HG03025 (cell line): ENCODE measurements around the gene TBC1D20.
"Not testable (repeated sequence)": the region's sequence is repeated elsewhere in the genome, so short reads cannot be mapped to it uniquely, and the experiment has no call there.

Source experiments
- ATAC-seq: cut with Tn5 transposase; IDR thresholded peaks from one replicate; pipeline ENCODE4 v1.9.1; 2021; ENCODE audit warnings: mild to moderate bottlenecking, moderate library complexity; ENCODE audit not compliant: unreplicated experiment, low FRiP score

The TBC1D20 gene

GRCh38 chr20:476561-477249 lies 14.4 kb upstream of the TBC1D20 start:
- not testable (repeated sequence) for ATAC-seq

GRCh38 chr20:475463-476357 lies 13.4 kb upstream of the TBC1D20 start:
- ATAC-seq = no peak

- no peak for ATAC-seq
Measured at GRCh38 chr20:474581-474980, 12.2 kb upstream of the TBC1D20 start.

GRCh38 chr20:472889-473292 lies 10.6 kb upstream of the TBC1D20 start:
- no peak for ATAC-seq

DNA sequence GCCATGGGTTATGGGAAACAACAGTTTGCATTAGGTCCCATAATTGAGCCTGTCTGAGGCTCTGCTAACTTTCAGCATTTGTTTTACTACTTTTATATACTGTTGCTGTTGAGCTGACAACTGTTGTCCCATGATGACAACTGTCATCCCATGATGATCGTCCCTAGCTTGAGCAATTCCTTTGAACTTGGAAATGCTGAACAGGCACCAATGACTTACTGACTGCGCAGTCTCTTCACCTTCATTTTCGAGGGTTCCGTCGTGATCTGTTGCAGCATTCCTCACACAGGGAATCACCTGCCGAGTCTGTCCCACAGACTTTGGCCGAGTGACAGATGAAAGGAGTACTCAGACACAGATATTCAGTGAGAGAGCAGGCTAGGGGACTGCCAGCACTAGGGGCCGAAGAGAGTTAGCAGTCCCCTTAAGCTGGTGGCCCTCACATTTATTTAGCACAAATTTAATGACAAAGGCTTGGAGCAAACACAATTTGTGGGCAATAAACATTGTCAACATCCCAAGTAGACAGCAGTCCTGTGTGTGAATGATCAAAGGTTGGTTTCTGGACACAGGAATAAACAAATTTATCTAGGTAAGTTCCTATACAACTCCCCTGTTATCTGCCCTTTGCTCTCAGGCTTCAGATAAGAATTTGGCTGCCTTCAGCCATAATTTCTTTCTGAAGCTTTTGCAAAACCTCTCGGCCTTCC lies 10.0 kb upstream of the TBC1D20 start:
- ATAC-seq = no peak

- ATAC-seq = no peak
Measured at GRCh38 chr20:469746-470490, 7.6 kb upstream of the TBC1D20 start.

- no peak for ATAC-seq
Measured at GRCh38 chr20:467755-468154, 5.4 kb upstream of the TBC1D20 start.

GRCh38 chr20:461254-462198 lies 807 bp downstream of the TBC1D20 start:
- peak; percentile 33 for ATAC-seq

- ATAC-seq = no peak
Measured at GRCh38 chr20:460707-461106, 1.6 kb downstream of the TBC1D20 start.

- no peak for ATAC-seq
Measured at GRCh38 chr20:460180-460579, 2.2 kb downstream of the TBC1D20 start.

DNA sequence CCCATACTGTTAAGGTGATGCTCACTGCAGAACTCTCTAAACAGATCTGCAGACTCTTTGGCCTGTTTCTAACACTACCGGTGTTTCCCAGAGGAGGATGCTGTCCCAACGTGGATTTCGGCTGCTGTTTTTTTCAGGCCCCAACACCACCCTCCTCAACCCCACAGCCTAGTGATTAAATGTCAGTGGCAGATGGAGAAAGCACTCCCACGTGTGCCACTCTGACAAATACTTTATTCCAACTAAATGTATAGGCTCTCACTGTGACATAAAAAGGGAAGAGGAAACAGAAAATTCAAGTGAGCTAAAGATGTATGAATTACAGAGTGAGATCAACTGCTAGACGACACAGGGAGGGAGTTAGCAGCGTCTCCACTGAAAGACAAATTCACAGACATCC lies 3.6 kb downstream of the TBC1D20 start:
- no peak for ATAC-seq

GRCh38 chr20:454951-455350 lies 7.4 kb downstream of the TBC1D20 start:
- no peak for ATAC-seq

- not testable (repeated sequence) for ATAC-seq
Measured at GRCh38 chr20:452021-452420, 10.3 kb downstream of the TBC1D20 start.

GRCh38 chr20:445514-446336 lies 16.6 kb downstream of the TBC1D20 start:
- ATAC-seq = no peak

GRCh38 chr20:444862-445426 lies 17.4 kb downstream of the TBC1D20 start:
- ATAC-seq = no peak

- ATAC-seq = no peak
Measured at GRCh38 chr20:444117-444516, 18.2 kb downstream of the TBC1D20 start.

- ATAC-seq = no peak
Measured at GRCh38 chr20:443223-443775, 19.0 kb downstream of the TBC1D20 start.

- ATAC-seq = no peak
Measured at GRCh38 chr20:440636-441035, 21.7 kb downstream of the TBC1D20 start.
